HG03139 (cell line): ENCODE results near the gene KRT3.

Source experiments
- ATAC-seq: cut with Tn5 transposase; IDR thresholded peaks from one replicate; pipeline ENCODE4 v1.9.1; 2021; ENCODE audit not compliant: unreplicated experiment

The KRT3 gene

DNA sequence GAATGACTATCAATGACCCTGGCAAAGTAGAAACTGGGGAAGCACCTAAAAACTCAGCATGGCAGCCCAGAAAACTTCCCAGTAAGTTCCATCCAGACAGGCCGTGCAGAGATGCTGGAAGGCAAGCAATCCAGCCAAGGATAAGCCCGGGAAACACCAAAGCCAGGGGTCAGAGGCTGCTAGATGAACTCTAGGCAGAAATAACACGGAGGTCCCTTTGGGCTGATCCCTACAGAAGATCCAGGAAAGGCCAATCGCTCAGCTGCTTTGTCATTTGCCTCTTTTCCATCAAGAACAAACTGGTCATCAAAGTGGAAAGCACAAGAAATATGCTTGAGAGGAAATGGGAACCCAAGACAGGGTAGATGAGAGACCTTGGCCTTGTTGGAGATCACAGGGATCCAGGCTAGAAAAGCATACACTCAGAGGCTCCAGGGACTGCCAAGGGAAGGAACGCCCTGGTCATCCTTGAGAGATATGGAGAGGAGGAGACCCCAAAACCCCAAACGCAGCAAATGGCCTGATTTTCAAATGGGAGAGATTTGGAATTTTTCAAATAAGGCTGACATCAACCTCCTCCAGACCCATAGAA is 31.7 kb upstream of the KRT3 start:
- ATAC-seq, result no peak

DNA sequence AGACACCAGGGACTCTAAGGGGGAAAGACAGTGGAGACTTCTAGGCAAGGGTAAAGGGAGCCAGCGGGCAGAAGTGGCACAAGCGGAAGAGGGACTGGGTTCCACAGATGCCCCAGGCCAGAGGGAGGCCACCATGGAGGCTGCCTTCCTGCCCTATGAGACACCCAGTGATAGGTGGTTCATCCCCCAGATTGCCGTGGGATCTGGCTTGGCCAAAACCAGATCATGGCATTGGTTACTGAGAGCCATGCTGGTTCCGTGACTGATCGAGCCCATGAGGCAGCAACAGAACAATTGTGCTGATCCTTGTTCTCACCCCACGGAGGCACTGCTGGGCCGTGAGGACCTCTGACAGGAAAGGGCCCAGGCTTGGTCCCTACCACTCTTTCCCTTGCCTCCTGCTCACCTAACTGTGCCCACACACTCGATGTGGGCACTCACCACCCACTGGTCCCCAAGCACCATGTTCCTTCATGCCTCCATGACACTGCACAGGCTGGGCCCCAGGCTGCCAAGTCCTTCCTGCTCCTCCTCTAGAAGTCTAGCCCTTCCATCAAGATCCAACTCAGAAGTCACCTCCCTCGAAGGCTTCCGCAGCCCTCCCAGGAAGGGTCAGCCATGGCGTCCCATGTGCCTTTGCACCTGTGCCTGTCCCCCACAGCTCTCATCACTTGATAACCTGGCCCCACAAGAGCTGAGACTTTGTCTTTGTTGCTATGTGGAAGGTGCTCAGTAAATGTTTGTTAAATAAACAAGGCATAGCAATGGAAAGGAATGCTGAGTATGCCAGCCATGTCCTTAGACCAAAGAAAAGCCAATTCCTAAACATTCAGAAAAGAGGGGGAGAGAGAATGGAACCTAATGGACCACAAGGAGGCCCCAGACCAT is 30.9 kb upstream of the KRT3 start:
- ATAC-seq, result no peak

DNA sequence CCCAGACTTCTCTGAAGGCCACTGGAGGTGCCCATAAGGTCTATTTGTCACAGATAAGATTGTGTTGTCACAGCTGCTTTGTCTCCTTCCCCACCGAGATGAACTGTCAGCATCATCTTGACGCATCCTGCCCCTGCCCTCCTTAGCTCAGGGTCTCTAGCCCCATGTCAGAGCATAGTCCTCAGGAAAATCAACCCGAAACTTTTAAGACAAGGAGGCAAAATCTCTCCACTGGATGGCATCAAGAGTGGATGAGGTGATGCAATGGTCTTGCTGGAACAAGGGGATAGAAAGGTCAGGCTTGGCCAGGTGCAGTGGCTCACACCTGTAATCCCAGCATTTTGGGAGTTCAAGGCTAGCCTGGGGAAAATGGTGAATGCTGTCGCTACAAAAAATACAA is 30.0 kb upstream of the KRT3 start:
- ATAC-seq, result no peak

DNA sequence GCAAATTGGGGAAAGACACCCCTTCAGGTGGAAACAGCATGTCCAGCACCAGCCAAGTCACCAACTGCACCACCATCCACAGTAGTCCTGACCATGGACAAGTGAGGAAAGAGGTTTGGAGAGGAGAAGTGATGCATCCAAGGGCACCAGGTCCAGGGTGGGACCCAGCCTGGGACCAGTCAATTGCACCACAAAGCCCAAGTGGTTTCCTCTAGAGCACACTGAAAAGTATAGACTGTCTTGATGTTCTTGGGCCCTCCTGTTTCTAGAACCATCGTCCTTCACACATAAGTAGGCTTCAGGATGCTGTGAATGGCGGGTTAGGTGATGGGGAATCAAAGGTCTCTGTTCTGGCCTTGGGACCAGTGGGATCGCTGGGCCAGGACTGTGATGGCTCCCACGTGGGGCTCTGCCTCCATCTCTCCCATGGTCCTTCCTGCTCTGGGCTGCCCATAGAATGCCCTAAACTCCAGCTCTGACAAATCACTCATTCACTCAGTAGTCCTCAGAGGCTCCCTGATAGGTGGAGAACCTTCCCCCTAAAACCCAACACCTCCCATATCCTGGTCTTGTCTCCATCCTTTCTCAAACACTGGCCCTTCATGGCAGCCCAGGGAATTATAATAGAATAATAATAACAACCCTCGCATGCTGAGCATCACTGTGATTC is 29.0 kb upstream of the KRT3 start:
- no peak for ATAC-seq

DNA sequence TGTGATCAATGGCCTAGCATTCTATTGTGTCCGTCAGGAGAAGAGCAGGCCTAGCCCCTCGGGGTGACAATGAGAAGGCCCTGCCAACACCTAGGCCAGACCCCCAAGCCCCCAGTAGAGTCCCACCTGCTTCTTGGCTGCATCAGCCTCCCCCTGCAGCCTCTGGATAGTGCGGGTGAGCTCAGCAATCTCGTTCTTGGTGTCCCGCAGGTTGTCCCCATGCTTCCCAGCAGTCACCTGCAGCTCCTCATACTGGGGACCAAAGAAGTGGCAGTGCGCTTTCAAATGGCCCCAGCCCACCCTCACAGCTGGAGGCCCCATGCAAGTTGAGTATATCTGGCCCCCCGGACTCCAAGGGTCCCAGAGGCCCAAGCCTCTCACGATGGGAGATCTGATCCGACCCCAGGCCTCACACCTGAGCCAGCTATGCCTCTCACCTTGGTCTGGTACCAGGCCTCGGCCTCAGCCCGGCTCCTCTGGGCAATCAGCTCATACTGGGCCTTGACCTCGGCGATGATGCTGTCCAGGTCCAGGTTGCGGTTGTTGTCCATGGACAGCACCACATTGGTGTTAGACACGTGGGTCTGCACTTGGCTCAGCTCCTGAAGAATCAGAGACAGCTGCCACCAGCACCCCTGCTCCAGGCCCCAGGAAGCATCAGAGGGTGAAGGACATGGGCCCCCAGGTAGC is 28.0 kb upstream of the KRT3 start:
- no peak for ATAC-seq

DNA sequence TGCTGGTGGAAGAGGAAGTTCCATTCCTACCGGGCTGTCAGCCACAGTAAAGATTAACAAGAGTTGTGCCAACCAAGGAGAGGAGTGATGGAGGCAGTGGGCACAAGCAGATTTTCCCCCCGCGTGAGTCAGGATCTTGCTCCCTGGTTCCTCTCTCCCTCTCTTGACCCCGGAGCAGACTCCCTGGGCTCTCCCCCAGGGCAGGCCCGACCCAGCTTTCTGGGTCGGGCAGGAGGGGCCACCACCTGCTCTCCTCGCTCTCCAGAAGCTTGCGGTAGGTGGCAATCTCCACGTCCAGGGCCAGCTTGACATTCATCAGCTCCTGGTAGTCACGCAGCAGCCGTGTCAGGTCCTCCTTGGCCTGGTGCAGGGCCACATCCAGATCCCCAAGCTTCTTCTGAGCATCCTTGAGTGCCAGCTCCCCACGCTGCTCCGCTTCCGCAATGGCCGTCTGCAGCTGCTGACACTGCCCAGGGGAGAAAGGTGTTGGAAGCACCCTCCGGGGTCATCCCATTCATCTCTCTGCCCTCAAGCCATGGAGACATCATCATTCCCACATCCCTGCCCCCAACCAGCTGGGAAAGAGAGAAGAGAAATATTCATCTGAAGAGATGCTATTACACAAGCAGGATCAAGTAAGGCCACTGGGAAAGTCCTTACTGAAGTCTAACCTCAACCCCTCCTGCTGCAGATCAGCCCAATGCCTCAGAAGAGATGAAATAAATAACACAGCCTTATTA is 27.0 kb upstream of the KRT3 start:
- no peak for ATAC-seq

DNA sequence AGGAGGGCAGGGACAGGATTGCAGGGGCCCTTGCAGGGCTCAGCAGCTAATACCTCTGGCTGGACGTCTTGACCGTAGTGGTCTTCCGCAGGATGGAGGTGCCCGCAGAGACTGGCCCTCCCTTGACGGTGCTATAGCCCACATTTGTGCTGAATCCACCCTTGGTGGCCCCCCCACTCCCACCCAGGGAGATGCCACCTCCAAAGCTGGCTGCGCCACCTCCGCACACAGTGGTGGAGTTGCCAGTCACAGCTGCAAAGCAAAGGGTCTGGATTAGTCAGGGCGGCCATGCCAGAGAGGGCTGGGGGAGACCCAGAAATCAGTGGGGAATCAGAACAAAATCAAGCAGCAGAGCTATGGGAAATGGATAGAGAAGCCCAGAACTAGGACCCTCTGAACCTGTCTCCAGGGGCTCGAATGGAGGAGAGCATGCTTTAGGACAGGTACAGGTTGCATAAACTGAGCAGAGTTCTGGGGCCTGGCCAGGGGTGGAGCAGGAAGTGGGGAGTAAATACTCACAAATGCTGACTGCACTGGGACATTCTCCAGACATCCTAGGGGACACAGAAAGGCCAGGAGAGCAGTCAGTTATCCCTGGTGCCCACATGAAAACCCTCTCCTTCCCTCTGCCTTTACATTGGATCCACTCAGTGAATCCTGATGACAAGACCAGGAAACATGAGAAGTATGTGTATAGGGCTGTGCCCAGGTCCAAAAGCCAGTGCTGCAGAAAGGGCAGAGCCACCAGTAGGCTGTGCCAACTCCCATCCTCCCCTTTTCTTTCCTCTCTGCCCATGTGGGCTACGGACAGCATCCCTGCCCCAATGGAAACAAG is 26.1 kb upstream of the KRT3 start:
- ATAC-seq, result no peak

DNA sequence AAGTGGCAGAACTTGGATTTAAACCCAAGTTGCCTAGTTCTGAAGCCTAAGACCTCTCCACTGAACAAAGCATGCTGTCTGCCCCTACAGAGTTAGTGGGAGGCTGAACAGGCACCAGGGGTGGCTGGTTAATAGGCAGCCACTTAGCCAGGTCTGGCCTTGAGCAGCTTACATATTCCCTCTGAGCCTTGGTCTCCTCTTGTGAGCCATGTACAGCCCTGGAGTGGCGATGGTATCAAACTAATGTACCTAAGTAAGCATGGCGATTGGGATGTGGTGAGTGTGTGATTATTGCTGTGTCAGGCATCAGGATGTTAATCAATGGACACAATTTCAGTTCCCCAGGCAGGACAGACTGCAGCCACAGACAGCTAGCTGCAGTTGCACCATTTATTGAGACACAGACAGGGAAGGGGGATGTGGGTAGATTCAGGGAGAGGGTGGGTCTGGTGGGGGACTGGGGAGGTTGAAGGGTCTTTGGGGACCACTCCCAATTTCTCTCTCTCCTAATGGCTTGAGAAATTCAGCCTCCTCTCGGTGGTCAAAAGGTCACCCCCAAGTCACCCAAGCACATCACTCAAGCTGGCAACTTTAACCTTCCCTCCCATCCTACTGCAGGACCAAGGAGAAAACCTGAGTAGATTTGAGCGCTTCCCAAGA is 25.3 kb upstream of the KRT3 start:
- no peak for ATAC-seq

DNA sequence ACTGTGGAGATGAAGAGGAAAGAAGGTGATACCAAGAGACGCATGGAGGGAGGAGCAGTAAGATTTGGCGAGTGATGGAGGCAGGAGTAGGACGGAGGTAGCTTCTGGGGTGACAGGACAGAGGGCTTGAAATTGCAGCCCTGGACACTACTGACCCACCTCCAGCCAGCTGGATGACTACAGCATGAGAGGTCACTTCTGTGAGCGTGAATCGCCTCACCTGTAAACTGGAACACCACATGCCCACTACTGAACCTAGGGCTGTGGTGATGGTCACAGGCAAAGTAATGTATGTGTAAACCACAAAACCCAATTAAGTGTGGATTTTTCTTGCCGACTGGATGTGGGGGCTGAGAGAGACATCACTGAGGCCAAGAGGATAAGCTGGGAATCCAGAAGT is 24.6 kb upstream of the KRT3 start:
- ATAC-seq, result no peak

DNA sequence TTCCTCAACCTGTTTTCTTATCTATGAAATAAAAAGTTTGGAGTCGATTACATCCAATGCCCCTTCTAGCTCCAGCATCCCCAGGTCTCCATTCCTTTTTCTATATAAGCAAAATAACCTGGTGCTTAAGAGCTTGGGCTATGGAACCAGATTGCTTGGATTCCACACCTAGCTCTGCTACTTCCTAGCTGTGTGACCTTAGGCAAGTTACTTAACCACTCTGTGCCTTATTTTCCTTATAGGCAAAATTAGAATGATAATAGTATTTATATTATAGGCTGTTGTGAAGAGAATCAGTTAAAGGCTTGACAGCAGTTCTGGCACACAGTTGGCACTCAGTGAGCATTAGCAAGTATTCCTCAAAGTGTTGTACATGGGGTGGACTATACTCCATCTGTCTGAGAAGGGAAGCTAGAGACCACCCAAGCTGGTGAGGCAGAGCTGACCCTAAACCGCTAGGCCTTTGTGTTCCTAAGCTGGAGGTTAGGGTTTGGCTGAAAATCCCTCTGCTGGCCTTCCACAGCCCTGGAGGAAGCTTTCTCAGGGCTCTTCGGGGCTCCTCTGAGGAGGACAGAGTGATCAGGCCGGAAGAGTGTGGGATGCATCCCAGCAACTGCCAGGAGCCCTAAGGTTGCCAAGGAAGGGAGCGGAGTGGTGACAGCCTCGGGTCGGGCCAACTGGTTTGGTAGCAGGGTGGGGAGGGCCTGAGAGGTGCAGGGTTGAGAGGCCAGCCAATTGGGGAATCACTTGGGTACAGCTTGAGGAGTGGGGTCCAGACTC is 24.0 kb upstream of the KRT3 start:
- no peak for ATAC-seq

DNA sequence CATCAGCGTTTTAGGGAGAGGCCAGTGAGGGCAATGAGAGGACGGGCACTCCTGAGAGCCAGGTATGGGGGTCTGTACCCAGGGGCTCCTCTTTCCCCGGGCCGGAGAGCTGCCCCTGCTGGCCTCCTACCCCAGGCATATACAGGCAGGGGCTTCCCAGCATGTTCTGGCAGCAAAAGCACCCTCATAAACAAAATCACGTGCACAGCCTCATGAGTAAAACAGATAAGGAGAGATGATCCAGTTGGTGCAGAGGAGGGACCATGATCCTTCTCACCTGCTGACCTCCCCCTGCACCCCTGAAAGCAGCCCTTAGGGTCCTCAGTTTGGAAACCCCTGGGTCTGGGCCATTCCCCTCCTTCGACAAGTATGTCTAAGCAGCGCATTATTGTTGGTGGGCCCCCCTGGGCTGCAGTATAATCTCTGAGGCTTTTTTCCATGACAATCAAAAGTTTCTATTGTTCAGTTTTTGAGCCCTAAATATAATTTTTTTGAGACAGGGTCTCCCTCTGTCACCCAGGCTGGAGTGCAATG is 23.0 kb upstream of the KRT3 start:
- ATAC-seq, result no peak

DNA sequence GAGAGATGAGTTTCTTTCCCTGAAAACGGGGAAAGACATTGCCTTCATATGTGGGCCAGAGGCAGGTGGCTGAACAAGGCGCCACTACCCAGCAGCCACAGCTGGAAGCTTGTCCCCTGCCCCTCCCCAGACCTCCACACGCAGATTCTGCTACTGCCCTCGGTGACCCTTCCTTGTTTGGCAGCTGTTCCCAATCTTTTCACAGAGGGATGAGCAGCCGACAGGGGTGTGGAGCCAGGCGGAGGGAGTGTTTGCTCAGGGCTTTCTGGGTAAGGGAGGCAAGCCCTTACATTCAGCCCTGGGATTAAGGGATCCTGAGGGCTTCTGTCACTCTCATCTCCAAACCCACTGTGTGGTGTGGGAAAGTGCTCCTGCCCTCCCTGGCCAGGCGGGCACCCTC is 22.5 kb upstream of the KRT3 start:
- ATAC-seq, result no peak

DNA sequence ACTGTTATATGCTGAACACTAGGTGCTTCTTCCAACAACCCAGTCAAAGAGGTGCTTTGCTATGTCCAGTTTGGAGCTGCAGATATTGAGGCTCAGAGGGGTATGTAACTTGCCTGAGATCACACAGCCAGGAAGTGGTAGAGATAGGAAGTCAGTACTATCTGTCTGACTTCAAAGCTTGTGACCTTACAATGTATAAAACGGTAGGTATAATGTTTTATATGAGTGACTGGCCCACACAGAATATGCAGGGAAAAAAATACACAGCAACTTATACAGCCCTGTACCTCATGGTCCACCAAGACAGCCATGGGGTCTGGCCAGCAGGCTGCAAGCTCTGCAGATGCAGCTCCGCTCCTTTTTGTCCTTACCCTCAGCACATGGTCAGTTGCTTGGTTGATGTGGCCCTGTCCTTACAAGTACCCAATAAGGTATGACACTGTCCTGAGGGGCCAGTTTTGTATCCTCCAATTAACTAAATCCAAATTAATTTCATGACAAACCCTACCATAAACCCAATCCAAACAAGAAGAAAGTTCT is 21.9 kb upstream of the KRT3 start:
- ATAC-seq, result no peak

DNA sequence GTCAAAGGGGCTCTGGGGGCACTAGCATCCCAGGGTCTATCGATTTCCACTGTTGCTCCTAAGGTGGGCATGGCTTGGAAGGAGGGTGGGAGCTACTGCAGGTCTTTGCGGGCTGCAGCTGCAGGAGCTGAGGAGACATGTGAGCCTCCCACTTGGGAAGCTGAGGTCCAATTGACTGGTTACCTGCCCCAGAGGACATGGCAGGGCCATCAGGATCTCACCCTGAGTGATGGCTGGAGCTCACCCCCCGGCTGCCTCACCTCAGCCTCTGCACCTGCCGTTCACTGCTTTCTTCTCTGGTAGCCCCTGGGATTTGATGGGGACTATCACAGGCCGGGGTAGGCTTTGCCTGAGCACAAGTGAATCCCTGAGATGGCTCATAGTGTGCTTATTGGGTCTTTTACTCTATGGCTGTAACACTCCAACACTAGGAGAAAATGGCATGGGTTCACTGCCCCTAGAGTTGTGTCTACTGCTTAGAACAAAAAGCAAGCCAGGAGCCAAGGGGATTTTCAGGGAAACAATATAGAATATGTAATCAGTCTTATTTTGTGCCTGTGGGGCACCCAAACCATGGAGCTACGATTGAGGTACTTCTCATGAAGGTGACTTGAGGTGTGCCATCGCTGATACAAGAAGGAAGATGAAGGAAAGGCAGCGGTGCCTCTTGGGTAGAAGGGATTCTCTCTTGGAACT is 21.2 kb upstream of the KRT3 start:
- ATAC-seq, result no peak

DNA sequence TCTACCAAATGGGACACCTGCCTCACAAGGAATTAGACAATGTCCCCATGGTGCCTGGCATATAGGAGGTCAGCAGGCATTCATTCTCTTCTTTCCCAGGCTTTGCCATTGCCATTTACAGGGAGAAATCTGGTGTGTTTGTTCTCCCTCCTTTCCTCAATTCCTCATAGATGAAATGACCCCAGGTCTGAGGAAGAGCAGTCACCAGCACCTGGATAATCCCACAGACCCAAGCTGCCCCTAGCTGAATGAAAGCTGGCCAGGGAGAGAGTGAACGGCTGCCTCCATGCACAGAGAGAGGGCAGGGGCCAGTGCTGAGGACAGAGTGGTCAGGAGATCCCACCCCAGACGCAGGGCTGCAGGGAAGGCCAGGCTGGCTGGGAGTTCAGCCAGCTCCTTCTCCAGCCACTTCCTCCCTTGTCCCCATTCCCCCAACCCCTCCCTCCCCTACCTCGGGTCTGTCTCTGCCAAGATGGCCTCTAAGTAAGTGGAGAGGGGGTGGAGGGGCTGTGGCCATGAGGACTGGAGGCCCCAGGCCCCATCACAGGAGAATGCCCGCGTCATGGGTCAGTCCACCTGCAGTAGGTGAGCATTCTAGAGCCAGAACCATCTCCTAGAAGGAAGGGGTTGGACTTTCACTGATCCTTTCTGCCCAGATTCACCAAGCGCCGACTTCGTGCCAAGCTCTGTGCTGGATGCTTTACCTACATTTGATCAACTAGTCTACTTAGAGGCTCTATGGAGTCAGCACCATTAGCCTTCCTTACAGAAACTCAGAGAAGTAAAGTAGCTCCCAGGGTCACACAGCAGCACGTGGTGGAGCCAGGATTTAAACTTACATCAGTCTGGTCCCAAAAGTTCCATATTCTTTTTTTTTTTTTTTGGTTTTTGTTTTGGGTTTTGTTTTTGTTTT is 20.0 kb upstream of the KRT3 start:
- ATAC-seq, result no peak

DNA sequence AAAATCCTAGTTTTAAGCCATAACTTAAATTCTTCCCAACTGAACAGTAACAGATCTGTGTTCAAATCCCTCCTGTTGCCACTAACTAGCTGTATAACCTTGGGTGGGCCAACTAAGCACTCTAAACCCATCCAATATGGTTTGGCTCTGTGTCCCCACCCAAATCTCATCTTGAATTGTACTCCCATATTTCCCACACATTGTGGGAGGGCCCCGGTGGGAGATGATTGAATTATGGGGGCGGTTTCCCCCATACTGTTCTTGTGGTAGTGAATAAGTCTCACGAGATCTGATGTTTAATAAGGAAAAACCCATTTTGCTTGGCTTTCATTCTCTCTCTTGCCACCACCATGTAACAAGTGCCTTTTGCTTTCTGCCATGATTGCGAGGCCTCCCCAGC is 19.2 kb upstream of the KRT3 start:
- ATAC-seq, result no peak
